ENCODE data around the gene AHCTF1.

GRCh38 chr1:246901874-246902273 lies 29.9 kb downstream of the AHCTF1 start:
- TF ChIP-seq RAD21 (IDR thresholded peaks at IDR 0.05; ENCODE audit: low read depth) (no peak), REST (IDR thresholded peaks at IDR 0.05; ENCODE audit: low read depth) (no peak), EP300 (IDR thresholded peaks at IDR 0.05; ENCODE audit: borderline replicate concordance) (no peak), ZBTB7A (IDR thresholded peaks at IDR 0.05; ENCODE audit: low read depth) (no peak), TAF1 (IDR thresholded peaks at IDR 0.05; ENCODE audit: low read depth) (no peak), USF1 (IDR thresholded peaks at IDR 0.05) (no peak), FOXM1 (IDR thresholded peaks at IDR 0.05; ENCODE audit: borderline replicate concordance, low read depth) (no peak), CREB1 (IDR thresholded peaks at IDR 0.05; ENCODE audit: low read depth) (no peak)

Data from Ishikawa (cell line).